COLO668 (cell line): ENCODE data around the gene GPR137B.

ENCODE experiments used
- DNase-seq: peaks from one replicate; lab custom pipeline; 2025; ENCODE audit not compliant: unreplicated experiment; lab: John Stamatoyannopoulos, UW

GPR137B gene

DNA sequence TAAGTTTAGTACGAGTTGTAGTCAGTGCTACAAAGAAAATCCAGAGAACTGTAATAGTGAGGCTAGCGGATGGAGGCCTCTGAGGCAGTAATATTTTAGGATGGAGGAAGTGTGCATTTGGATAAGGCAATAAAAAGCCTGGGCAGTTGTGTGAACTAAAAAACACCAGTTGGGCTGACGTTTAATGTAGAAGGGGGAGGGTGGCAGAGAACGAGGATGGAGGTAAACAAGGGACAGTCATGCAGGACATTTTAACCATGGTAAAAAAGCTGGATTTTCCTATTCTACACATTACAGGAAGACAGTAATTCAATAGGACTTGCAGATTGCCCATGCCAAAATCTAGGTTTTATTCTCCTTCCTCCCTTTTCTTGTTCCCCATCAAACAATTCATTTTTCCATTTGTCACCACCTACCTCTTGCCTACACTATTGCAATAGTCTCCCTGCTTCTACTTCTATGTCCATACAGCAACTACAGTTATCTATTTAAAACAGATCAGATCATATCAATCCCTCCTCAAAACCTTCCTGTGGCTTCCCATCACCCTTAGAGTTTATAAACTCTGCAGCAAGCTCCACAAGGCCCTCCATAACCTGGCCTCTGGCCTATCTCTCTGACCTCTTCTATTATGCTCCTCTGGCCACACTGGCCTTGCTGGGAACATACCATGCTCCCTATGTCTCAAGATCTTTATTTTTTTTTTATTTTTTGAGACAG lies 111.7 kb downstream of the GPR137B start:
- no peak for DNase-seq

DNA sequence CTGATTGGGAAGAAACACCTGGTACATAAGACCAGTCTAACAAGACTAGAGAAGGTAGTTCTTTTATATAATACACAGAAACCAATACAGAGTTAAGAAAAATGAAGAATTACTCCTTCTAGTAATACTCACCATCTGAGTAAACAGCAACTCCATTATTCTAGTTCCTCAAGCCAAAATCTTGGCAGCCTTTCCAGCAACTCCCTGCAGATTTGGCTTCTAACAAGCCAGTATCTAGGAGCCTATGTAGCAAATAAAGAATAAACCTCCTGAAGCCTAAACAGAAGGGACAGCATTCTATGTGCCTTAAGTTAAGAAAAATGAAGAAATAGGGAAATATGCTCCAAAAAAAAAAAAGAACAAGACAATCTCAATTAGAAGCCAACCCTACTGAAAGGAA lies 114.9 kb downstream of the GPR137B start:
- no peak for DNase-seq

DNA sequence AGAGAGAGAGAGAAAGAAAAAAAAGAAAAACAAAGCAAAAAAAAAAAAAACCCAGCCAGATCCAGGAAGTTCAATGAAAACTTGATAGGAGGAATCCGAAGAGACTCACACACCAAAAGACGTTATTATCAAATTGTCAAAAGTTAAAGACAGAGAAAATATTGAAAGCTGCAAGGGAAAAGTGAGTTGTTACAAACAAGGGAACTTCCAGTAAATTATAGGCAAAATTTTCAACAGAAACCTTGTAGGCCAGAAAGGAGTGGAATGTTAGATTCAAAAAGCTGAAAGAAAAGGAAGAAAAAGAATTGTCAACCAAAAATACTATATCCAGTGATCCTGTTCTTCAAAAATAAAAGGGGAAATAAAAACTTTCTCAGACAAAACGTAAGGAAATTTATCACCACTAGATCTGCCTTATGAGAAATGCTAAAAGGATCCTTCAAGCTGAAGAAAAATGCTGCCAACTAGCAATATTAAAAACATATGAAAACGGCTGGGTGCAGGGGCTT lies 115.8 kb downstream of the GPR137B start:
- no peak for DNase-seq
